CD4-positive, alpha-beta T cell (primary cell): ENCODE data around the gene XPNPEP2. TPM values are rescaled to one million over a fixed set of nuclear protein-coding genes. Genes with fewer than 3 reads are reported as not detected.

Source experiments
- ATAC-seq: fragments of 200-7000 bp; cut with Tn5 transposase; one replicate; pipeline ENCODE4 v1.10.0; 2022; ENCODE audit warnings: mild to moderate bottlenecking; ENCODE audit not compliant: poor library complexity
- CTCF ChIA-PET: fragments of 350-600 bp; sonication (Branson Sonifier 250); formaldehyde crosslinking; loops from one replicate; lab custom pipeline; 2021; ENCODE audit warnings: antibody characterized with exemption, inconsistent platforms; lab: Charles Lee
- POLR2A ChIA-PET: fragments of 350-600 bp; sonication (Branson Sonifier 250); formaldehyde crosslinking; loops from one replicate; lab custom pipeline; 2021; ENCODE audit warnings: antibody characterized with exemption, inconsistent platforms; lab: Charles Lee
- DNase-seq, 14 experiments: peaks; one replicate each; pipeline ENCODE4 v3.0.0-alpha.2; 2013 to 2020; ENCODE audit warnings: mixed read lengths in 2 of 14
- H3K27ac ChIP-seq, 2 donors: one replicate each; pipeline versions ENCODE4 v1.5.1 to v1.7.0; 2013; ENCODE audit warnings: low read length in 2 of 2, low read depth in 1 of 2, mild to moderate bottlenecking in 1 of 2
- H3K27me3 ChIP-seq, 2 experiments: 1 replicate in 1 of 2; 2 replicates in 1 of 2; pipeline versions ENCODE4 v1.6.1 to v1.7.0; 2013; ENCODE audit warnings: low read length in 2 of 2, control low read depth in 1 of 2, mild to moderate bottlenecking in 1 of 2, moderate library complexity in 1 of 2; ENCODE audit not compliant: insufficient read depth in 2 of 2, control insufficient read depth in 1 of 2
- H3K36me3 ChIP-seq: one replicate; pipeline ENCODE4 v1.6.1; 2013; ENCODE audit warnings: low read length, control low read depth; ENCODE audit not compliant: insufficient read depth
- H3K4me1 ChIP-seq: one replicate; pipeline ENCODE4 v1.6.1; 2013; ENCODE audit warnings: low read length, control low read depth; ENCODE audit not compliant: insufficient read depth
- H3K4me3 ChIP-seq: one replicate; pipeline ENCODE4 v1.5.1; 2013; ENCODE audit warnings: mild to moderate bottlenecking, low read length, moderate library complexity
- H3K9me3 ChIP-seq, 2 experiments: 1 replicate in 1 of 2; 2 replicates in 1 of 2; pipeline versions ENCODE4 v1.6.1 to v1.7.0; 2013; ENCODE audit warnings: low read length in 2 of 2, mild to moderate bottlenecking in 2 of 2, control low read depth in 1 of 2, moderate library complexity in 1 of 2; ENCODE audit not compliant: control insufficient read depth in 1 of 2, insufficient read depth in 1 of 2
- H3K27ac Mint-ChIP-seq: one replicate; pipeline ENCODE4 v1.8.0; 2020; ENCODE audit warnings: mixed read lengths
- H3K27me3 Mint-ChIP-seq: one replicate; pipeline ENCODE4 v1.8.0; 2021; ENCODE audit warnings: mixed read lengths
- H3K36me3 Mint-ChIP-seq: one replicate; pipeline ENCODE4 v1.8.0; 2021; ENCODE audit warnings: low read depth, mixed read lengths
- H3K4me1 Mint-ChIP-seq: one replicate; pipeline ENCODE4 v1.8.0; 2021; ENCODE audit warnings: low read depth, mixed read lengths
- H3K4me3 Mint-ChIP-seq: one replicate; pipeline ENCODE4 v1.8.0; 2020; ENCODE audit warnings: mild to moderate bottlenecking, mixed read lengths
- H3K9me3 Mint-ChIP-seq: one replicate; pipeline ENCODE4 v1.8.0; 2020; ENCODE audit warnings: mixed read lengths
- intact Hi-C, 2 experiments: fragments of 100-400 bp; cut with DNase I in 1 of 2; cut with micrococcal nuclease in 1 of 2; formaldehyde crosslinking; loops; one replicate each; pipeline versions ENCODE4 v1.15.1 to v1.9.0; 2023 to 2025; cut with DNase I, micrococcal nuclease
- total RNA-seq, 174 experiments: library from RNA in 2 of 174; stranded (reverse) in 2 of 174; gene quantifications; one replicate each; pipeline ENCODE4 v1.2.3 and lab custom pipeline; 2021 to 2026
- TF ChIP-seq, protein P1 (sequence below): fragments of 200-600 bp; IDR thresholded peaks from one replicate; pipeline ENCODE4 v1.8.0; 2022; ENCODE audit warnings: antibody characterized with exemption, mild to moderate bottlenecking

XPNPEP2 gene
- total RNA-seq, 2 experiments from 2014 or later: 0.16 to 0.17 TPM

DNA sequence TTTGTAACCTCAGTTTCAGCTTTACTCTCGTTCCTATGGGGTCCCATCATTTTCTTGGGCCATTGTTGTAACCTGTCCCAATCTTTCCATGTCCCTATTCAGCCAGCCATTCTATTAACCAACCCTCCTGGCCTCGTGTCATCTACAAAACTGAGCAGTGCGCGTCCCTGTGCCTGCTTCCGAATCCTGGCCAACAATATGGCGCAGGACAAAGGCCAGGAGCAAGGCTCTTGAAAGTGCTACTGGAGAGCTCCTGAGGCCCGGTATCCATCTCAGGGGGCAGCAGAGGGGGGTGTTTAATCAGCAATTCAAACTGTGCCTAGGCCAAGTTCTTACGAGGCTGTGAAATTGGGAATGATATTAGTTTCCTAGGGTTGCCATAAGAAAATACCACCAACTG is 42.8 kb upstream of the XPNPEP2 start:
- H3K4me1 Mint-ChIP-seq: no peaks in the 10 kb centered on the region
- TF ChIP-seq, protein P1, sequence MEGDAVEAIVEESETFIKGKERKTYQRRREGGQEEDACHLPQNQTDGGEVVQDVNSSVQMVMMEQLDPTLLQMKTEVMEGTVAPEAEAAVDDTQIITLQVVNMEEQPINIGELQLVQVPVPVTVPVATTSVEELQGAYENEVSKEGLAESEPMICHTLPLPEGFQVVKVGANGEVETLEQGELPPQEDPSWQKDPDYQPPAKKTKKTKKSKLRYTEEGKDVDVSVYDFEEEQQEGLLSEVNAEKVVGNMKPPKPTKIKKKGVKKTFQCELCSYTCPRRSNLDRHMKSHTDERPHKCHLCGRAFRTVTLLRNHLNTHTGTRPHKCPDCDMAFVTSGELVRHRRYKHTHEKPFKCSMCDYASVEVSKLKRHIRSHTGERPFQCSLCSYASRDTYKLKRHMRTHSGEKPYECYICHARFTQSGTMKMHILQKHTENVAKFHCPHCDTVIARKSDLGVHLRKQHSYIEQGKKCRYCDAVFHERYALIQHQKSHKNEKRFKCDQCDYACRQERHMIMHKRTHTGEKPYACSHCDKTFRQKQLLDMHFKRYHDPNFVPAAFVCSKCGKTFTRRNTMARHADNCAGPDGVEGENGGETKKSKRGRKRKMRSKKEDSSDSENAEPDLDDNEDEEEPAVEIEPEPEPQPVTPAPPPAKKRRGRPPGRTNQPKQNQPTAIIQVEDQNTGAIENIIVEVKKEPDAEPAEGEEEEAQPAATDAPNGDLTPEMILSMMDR: no peak
- Histone ChIP-seq H3K27me3 (no peaks in the 10 kb centered on the region), H3K27ac (no peak overlapping the region), H3K9me3 (no peaks in the 10 kb centered on the region), H3K36me3 (no peaks in the 10 kb centered on the region), H3K4me3 (no peak overlapping the region), H3K4me1 (no peaks in the 10 kb centered on the region)
- no peaks in the 10 kb centered on the region for H3K27me3 Mint-ChIP-seq
- DNase-seq (no peak), ATAC-seq (no peak)
- no peak overlapping the region for H3K27ac Mint-ChIP-seq
- no peaks in the 10 kb centered on the region for H3K36me3 Mint-ChIP-seq
- H3K4me3 Mint-ChIP-seq: no peak overlapping the region
- intact Hi-C loops: no loop called here
- POLR2A ChIA-PET: no interaction called here
- H3K9me3 Mint-ChIP-seq: no peaks in the 10 kb centered on the region
- CTCF ChIA-PET: no interaction called here

DNA sequence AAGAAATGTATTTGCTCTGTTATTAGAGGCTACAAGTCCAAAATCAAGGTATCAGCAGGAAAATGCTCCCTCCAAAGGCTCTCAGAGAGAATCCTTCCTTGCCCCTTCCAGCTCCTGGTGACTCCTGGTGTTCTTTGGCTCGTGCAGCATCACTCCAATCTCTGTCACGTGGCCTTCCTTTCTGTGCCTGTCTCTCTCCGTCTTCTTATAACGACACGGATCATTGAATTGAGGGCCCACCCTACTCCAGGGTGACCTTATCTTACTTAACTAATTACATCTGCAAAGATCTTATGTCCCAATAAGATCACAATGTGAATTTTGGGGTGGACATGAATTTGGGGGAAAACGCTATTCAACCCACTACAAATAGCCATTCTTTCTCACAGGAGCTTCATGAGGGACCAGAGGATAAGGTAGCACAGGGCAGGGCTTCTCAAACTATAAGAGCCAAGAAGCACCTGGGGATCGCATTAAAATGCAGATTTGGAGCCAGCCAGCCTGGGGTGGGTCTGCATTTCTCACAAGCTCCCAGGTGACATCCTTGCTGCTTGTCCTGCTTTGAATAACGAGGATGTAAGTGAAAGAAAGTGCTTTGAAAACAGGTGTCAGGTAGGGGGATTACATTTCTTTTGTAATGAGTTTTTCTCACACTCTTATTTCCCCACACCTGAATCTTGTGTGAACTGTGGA is 42.2 kb upstream of the XPNPEP2 start:
- ATAC-seq (no peak), DNase-seq (no peak)
- Mint-ChIP-seq H3K27ac (no peak overlapping the region), H3K36me3 (no peaks in the 10 kb centered on the region), H3K4me3 (no peak overlapping the region), H3K9me3 (no peaks in the 10 kb centered on the region), H3K4me1 (no peaks in the 10 kb centered on the region), H3K27me3 (no peaks in the 10 kb centered on the region)
- no peak overlapping the region for H3K27ac ChIP-seq
- ChIA-PET POLR2A (no interaction called here), CTCF (no interaction called here)
- intact Hi-C loops: no loop called here
- H3K4me3 ChIP-seq: no peak overlapping the region
- H3K27me3 ChIP-seq: no peaks in the 10 kb centered on the region
- TF ChIP-seq, protein P1: no peak
- no peaks in the 10 kb centered on the region for H3K4me1 ChIP-seq
- no peaks in the 10 kb centered on the region for H3K36me3 ChIP-seq
- H3K9me3 ChIP-seq: no peaks in the 10 kb centered on the region

DNA sequence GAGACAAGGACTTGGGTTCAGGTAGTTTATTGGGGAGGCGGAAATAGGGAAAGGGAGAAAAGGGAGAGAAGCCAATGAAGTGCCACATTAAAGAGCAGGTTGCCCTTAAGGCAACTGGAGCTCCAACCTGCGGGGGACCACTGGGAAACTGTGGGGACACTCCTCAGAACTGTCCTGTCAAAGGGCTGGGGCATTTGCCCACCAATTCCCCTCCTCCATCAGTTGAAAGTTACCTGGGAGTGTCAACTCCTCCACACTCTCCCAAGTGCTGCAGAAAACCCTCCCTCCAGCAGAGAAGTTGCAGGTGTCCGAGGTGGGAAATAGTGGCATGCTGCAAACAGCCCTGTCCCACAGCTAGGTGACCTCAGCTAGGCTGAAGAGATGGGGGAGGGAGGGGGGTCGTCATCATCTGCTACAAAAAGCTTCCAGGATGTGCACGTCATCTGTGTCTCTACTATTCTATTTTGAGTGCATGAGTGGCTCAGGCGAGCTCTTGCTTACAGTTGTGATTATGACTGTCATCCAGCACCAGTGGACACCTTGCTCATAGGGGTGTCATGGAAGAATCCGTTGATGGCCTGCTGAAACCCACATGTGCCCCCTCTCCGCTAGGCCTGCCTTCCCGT is 41.5 kb upstream of the XPNPEP2 start:
- H3K4me3 ChIP-seq: no peak overlapping the region
- Mint-ChIP-seq H3K4me1 (no peaks in the 10 kb centered on the region), H3K4me3 (no peak overlapping the region), H3K27ac (no peak overlapping the region), H3K27me3 (no peaks in the 10 kb centered on the region), H3K36me3 (no peaks in the 10 kb centered on the region), H3K9me3 (no peaks in the 10 kb centered on the region)
- H3K9me3 ChIP-seq: no peaks in the 10 kb centered on the region
- TF ChIP-seq, protein P1: no peak
- ATAC-seq (no peak), DNase-seq (no peak)
- no peaks in the 10 kb centered on the region for H3K27me3 ChIP-seq
- H3K36me3 ChIP-seq: no peaks in the 10 kb centered on the region
- no peaks in the 10 kb centered on the region for H3K4me1 ChIP-seq
- CTCF ChIA-PET: no interaction called here
- intact Hi-C loops: no loop called here
- no peak overlapping the region for H3K27ac ChIP-seq
- POLR2A ChIA-PET: no interaction called here
